SK-N-SH (cell line): ENCODE data around the gene HEMGN. TPM values are rescaled to one million over a fixed set of nuclear protein-coding genes. Genes with fewer than 3 reads are reported as not detected.
A peak's percentile ranks its signal among the peaks of the same experiment; 100 is the strongest.

Experiments
- CTCF ChIA-PET: fragments of 300-600, 350-600 bp; formaldehyde crosslinking; extraction: SDS; loops from one replicate; lab custom pipeline; 2021; lab: Yijun Ruan, JAX
- POLR2A ChIA-PET: fragments of 350-600 bp; sonication (Branson Sonifier 250); formaldehyde crosslinking; extraction: SDS; loops from one replicate; lab custom pipeline; 2020; ENCODE audit warnings: antibody characterized with exemption, inconsistent platforms; lab: Yijun Ruan, JAX
- DNase-seq: peaks from one replicate; pipeline ENCODE4 v3.0.0; 2012
- H2AFZ ChIP-seq: fragments of 200-600 bp; sonication (generic); 2 replicates; pipeline ENCODE4 v1.8.1; 2016; ENCODE audit warnings: antibody characterized with exemption, mild to moderate bottlenecking, low read depth
- H3F3A ChIP-seq: fragments of 200-600 bp; sonication (generic); replicated peaks from 2 replicates; pipeline ENCODE3; 2016; ENCODE audit warnings: antibody characterized with exemption, mild to moderate bottlenecking; ENCODE audit not compliant: insufficient read depth
- H3K27ac ChIP-seq, 2 experiments: fragments of 200-500 bp in 1 of 2; fragments of 200-600 bp in 1 of 2; sonication (Bioruptor generic) in 1 of 2; sonication (generic), shearing (Covaris generic) in 1 of 2; 2 replicates each; pipeline versions ENCODE4 v1.5.1 to v1.6.1; 2014 to 2016; ENCODE audit warnings: low read depth in 2 of 2, inconsistent platforms in 1 of 2, low read length in 1 of 2, mild to moderate bottlenecking in 1 of 2, mixed read lengths in 1 of 2
- H3K27me3 ChIP-seq: fragments of 200-600 bp; sonication (generic), shearing (Covaris generic); 2 replicates; pipeline ENCODE4 v1.6.1; 2016; ENCODE audit warnings: mixed run types; ENCODE audit not compliant: insufficient read depth
- H3K36me3 ChIP-seq, 2 experiments: fragments of 200-500 bp in 1 of 2; fragments of 200-600 bp in 1 of 2; sonication (Bioruptor generic) in 1 of 2; sonication (generic) in 1 of 2; replicated peaks in 1 of 2; 2 replicates each; pipeline versions ENCODE3 to v1.5.1; 2014 to 2016; ENCODE audit warnings: low read length in 1 of 2, mild to moderate bottlenecking in 1 of 2; ENCODE audit not compliant: insufficient read depth in 2 of 2, control insufficient read depth in 1 of 2
- H3K4me1 ChIP-seq, 2 experiments: fragments of 200-500 bp in 1 of 2; fragments of 200-600 bp in 1 of 2; sonication (Bioruptor generic) in 1 of 2; sonication (generic), shearing (Covaris generic) in 1 of 2; 2 replicates each; pipeline versions ENCODE4 v1.5.1 to v1.6.1; 2014 to 2016; ENCODE audit warnings: low read depth in 1 of 2, low read length in 1 of 2, mixed run types in 1 of 2; ENCODE audit not compliant: insufficient read depth in 2 of 2, control insufficient read depth in 1 of 2
- H3K4me2 ChIP-seq: fragments of 200-600 bp; sonication (generic), shearing (Covaris generic); 2 replicates; pipeline ENCODE4 v1.6.1; 2017; ENCODE audit warnings: mixed run types
- H3K4me3 ChIP-seq, 2 experiments: fragments of 200-500 bp in 1 of 2; fragments of 200-600 bp in 1 of 2; sonication (Bioruptor generic) in 1 of 2; sonication (generic), shearing (Covaris generic) in 1 of 2; 2 replicates each; pipeline versions ENCODE4 v1.5.1 to v1.8.1; 2014 to 2016; ENCODE audit warnings: low read depth in 2 of 2, inconsistent platforms in 1 of 2, low read length in 1 of 2, mild to moderate bottlenecking in 1 of 2, mixed read lengths in 1 of 2, moderate library complexity in 1 of 2
- H3K79me2 ChIP-seq: fragments of 200-600 bp; sonication (generic); 2 replicates; pipeline ENCODE4 v1.8.1; 2017; ENCODE audit warnings: mild to moderate bottlenecking; ENCODE audit not compliant: insufficient read depth
- H3K9ac ChIP-seq: fragments of 200-600 bp; sonication (generic); 2 replicates; pipeline ENCODE4 v1.6.1; 2017; ENCODE audit warnings: mixed run types
- H3K9me2 ChIP-seq: fragments of 200-600 bp; sonication (generic); 2 replicates; pipeline ENCODE4 v1.6.1; 2017; ENCODE audit warnings: mixed run types
- H3K9me3 ChIP-seq: fragments of 200-600 bp; sonication (generic); 2 replicates; pipeline ENCODE4 v1.6.1; 2017; ENCODE audit warnings: mixed run types, mild to moderate bottlenecking, moderate library complexity
- H4K20me1 ChIP-seq: fragments of 200-600 bp; sonication (generic); 2 replicates; pipeline ENCODE4 v1.6.1; 2017; ENCODE audit warnings: mild to moderate bottlenecking, mixed run types; ENCODE audit not compliant: insufficient read depth
- FOXJ3 ChIP-seq: sonication (generic); formaldehyde crosslinking; IDR thresholded peaks from 2 replicates; pipeline ENCODE4 v1.5.1; 2020; ENCODE audit warnings: mild to moderate bottlenecking, missing genetic modification reagents
- MEF2A ChIP-seq: IDR thresholded peaks from 2 replicates; pipeline ENCODE4 v1.4.0; 2012; ENCODE audit warnings: low read depth, borderline replicate concordance
- POLR2AphosphoS5 ChIP-seq: IDR thresholded peaks from 2 replicates; pipeline ENCODE4 v1.6.1; 2012; ENCODE audit warnings: low read depth, low read length
- RAD21 ChIP-seq: IDR thresholded peaks from 2 replicates; pipeline ENCODE4 v1.6.1; 2012; ENCODE audit warnings: mild to moderate bottlenecking, low read length
- RCOR1 ChIP-seq: fragments of 150-350 bp; IDR thresholded peaks from 2 replicates; pipeline ENCODE4 v1.6.1; 2017; ENCODE audit warnings: antibody characterized with exemption, low read length
- SIN3A ChIP-seq: IDR thresholded peaks from 2 replicates; pipeline ENCODE4 v1.6.1; 2012; ENCODE audit warnings: low read depth, mild to moderate bottlenecking, low read length, moderate library complexity, borderline replicate concordance
- TCF12 ChIP-seq: IDR thresholded peaks from 2 replicates; pipeline ENCODE4 v1.4.0; 2012
- polyA plus RNA-seq, 3 experiments: library from polyadenylated mRNA; depleted of rRNA; stranded (reverse); fragments of >200 nt; gene quantifications; 2 replicates each; pipeline ENCODE4 v1.2.3, GENCODE V29; 2012
- TF ChIP-seq, protein P1 (sequence below): IDR thresholded peaks from 2 replicates; pipeline ENCODE4 v1.4.0; 2012; ENCODE audit warnings: low read depth, borderline replicate concordance
- TF ChIP-seq, protein P2 (sequence below): fragments of 150-350 bp; IDR thresholded peaks from 2 replicates; pipeline ENCODE4 v1.6.1; 2017; ENCODE audit warnings: antibody characterized with exemption, low read length, low read depth, borderline replicate concordance
- TF ChIP-seq, protein P3 (sequence below): fragments of 150-350 bp; IDR thresholded peaks from 2 replicates; pipeline ENCODE4 v1.6.1; 2016; ENCODE audit warnings: mild to moderate bottlenecking, low read depth, low read length
- TF ChIP-seq, protein P4 (sequence below): IDR thresholded peaks from 2 replicates; pipeline ENCODE4; 2012

Gene HEMGN
- polyA plus RNA-seq, 1 of the 3 experiments (the other 2 are of a cell fraction), result not detected

DNA sequence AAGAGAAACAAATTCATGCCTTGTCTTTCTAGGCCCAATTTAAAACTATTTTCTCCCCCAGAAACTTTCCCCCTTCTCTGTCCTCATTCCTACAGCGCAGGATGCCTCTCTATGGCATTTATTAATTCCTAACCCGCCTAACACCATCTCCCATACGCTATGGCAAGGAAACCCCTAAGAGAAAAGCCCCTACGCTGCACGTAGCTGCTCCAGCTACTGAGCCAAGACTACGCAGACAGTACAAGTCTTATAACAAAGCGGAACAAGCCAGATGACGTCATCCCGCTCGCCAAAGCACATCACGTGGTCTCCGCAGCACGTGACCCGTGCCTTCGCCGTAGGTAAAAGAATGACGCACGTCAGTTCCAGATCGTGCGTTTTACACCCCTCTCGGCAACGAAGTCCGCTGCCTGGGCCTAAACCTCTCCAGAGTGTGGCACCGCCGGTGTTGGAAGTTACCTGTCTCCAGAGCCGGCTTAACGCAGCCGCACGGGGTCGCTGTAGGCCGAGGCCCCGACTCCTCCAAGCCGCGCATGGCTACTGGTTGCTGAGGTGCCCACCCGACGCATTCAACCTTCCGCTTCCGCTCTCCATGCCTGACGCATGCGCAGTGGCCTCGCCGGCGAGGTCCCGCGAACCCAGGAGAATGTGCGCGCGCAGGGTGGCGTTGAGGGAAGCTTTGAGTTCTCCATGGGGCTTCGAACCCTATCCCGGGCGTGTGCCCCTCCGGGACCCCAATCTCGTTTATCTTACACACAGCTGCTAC, 15.8 kb downstream of the HEMGN start, which contains the start of gene TRMO (continued):
- TF ChIP-seq, protein P1, sequence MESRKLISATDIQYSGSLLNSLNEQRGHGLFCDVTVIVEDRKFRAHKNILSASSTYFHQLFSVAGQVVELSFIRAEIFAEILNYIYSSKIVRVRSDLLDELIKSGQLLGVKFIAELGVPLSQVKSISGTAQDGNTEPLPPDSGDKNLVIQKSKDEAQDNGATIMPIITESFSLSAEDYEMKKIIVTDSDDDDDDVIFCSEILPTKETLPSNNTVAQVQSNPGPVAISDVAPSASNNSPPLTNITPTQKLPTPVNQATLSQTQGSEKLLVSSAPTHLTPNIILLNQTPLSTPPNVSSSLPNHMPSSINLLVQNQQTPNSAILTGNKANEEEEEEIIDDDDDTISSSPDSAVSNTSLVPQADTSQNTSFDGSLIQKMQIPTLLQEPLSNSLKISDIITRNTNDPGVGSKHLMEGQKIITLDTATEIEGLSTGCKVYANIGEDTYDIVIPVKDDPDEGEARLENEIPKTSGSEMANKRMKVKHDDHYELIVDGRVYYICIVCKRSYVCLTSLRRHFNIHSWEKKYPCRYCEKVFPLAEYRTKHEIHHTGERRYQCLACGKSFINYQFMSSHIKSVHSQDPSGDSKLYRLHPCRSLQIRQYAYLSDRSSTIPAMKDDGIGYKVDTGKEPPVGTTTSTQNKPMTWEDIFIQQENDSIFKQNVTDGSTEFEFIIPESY, result no peak
- TF ChIP-seq RAD21 (no peak; the same call in 1 of the 2 replicates), MEF2A (no peak), TCF12 (peak; percentile 20; the same call in 1 of the 2 replicates), POLR2AphosphoS5 (peak; percentile 97), RCOR1 (0 out of 2 replicates have a peak, but pooled peaks have one; percentile 47)
- TF ChIP-seq, protein P2, sequence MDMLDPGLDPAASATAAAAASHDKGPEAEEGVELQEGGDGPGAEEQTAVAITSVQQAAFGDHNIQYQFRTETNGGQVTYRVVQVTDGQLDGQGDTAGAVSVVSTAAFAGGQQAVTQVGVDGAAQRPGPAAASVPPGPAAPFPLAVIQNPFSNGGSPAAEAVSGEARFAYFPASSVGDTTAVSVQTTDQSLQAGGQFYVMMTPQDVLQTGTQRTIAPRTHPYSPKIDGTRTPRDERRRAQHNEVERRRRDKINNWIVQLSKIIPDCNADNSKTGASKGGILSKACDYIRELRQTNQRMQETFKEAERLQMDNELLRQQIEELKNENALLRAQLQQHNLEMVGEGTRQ, result peak; percentile 99
- TF ChIP-seq, protein P3, sequence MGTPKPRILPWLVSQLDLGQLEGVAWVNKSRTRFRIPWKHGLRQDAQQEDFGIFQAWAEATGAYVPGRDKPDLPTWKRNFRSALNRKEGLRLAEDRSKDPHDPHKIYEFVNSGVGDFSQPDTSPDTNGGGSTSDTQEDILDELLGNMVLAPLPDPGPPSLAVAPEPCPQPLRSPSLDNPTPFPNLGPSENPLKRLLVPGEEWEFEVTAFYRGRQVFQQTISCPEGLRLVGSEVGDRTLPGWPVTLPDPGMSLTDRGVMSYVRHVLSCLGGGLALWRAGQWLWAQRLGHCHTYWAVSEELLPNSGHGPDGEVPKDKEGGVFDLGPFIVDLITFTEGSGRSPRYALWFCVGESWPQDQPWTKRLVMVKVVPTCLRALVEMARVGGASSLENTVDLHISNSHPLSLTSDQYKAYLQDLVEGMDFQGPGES, result no peak

DNA sequence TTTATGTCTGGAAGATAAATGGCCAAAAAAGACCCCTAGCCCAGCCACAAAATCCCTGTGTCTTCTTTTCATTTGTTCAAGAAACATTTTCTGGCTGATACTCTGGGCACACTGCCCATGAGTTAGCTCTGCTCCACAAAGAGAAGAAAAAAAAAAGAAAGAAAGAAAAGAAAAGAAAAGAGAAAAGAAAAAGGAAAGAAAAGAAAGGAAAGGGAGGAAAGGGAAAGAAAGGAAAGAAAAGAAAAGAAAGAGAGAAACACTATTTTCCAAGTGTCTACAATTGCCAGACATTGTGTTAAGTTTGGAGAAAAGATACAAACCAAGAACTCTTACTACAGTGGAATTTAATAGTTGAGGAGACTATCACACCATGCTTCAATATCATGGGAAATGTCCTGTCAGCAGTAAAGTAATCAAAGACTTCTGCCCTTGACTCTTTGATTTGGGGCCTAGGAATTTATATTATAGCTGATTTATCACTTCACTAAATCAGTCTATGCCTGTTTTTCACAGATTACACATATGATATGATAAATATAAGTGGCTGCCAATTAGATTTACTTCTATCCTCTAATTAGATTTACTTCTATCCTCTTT, 18.7 kb downstream of the HEMGN start:
- POLR2A ChIA-PET, result no interaction called here

More for the DNA sequence above, 18.7 kb downstream of the HEMGN start:
- H3K79me2 ChIP-seq, result peaks cover 7% of the 10 kb centered on the region
- H3K4me2 ChIP-seq, result no peak overlapping the region
- no peaks in the 10 kb centered on the region for H3K9me3 ChIP-seq
- no peak overlapping the region for H3K4me3 ChIP-seq
- no peaks in the 10 kb centered on the region for H3K27me3 ChIP-seq
- CTCF ChIA-PET, result interaction anchor here (0.7 to 5.6 kb wide), 3 partner anchors 18 to 296 kb away, joined by 3 to 35 read pairs (median 3); no protein-coding TSS in a partner anchor
- no peaks in the 10 kb centered on the region for H4K20me1 ChIP-seq
- no peak for DNase-seq
- H3F3A ChIP-seq, result peaks cover 15% of the 10 kb centered on the region
- TF ChIP-seq, protein P4, sequence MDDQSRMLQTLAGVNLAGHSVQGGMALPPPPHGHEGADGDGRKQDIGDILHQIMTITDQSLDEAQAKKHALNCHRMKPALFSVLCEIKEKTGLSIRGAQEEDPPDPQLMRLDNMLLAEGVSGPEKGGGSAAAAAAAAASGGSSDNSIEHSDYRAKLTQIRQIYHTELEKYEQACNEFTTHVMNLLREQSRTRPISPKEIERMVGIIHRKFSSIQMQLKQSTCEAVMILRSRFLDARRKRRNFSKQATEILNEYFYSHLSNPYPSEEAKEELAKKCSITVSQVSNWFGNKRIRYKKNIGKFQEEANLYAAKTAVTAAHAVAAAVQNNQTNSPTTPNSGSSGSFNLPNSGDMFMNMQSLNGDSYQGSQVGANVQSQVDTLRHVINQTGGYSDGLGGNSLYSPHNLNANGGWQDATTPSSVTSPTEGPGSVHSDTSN, result no peak
- TF ChIP-seq SIN3A (no peak), FOXJ3 (CRISPR knock-in tag) (no peak), POLR2AphosphoS5 (no peak), TCF12 (no peak)
- TF ChIP-seq, all 33 proteins: peak for 0
- Histone ChIP-seq H3K4me1 (peaks cover 0 to 3% of the 10 kb centered on the region in 2 experiments; a peak in 3 of 4 replicates), H3K36me3 (peaks cover 4 to 10% of the 10 kb centered on the region in 2 experiments), H3K9me2 (no peaks in the 10 kb centered on the region), H3K9ac (no peak overlapping the region), H2AFZ (no peak overlapping the region), H3K27ac (no peak overlapping the region)
